IPS DF 4.7 (cell line): ENCODE measurements around the gene RAI14.
A peak's percentile ranks its signal among the peaks of the same experiment; 100 is the strongest.
"Not testable (repeated sequence)": the region's sequence is repeated elsewhere in the genome, so short reads cannot be mapped to it uniquely, and the experiment has no call there.

ENCODE experiments used
- DNase-seq: peaks from one replicate; pipeline ENCODE4 v3.0.0-alpha.2; 2013; ENCODE audit warnings: low spot score; ENCODE audit errors: extremely low read depth

RAI14 gene

DNA sequence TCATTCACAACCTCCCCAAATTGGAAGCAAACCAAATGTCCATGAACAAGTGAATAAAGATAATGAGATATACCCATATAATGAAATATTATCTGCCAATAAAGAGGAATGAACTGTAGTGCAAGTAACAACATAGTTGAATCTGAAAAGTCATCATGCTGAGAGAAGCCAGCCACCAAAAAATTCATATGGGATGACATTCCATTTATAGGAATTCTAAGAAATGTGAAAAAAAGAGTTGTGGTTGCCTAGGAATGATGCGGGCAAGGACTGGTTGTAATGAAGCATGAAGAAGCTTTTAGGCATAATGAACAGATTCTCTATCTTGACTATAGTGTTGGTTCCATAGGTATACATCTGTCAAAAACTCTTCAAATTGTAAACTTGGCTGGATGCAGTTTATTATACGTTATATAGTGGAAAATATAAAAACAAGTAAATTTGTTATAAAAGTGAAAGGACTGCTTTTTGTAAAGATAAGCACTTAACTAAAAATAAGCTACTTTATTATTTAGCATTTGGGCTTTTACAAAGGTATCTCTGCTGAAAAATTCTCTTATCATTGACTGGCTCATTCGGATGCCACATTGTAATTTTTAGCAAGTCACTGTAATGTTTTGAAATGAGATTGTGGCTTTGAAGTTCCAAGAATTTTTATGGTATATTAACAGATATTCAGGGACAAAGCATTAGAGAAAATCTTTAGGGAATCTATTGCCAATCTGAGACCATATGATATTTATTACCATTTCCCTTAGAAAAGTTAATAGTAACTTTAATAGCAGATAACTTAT lies 161.6 kb downstream of the RAI14 start:
- no peak for DNase-seq

DNA sequence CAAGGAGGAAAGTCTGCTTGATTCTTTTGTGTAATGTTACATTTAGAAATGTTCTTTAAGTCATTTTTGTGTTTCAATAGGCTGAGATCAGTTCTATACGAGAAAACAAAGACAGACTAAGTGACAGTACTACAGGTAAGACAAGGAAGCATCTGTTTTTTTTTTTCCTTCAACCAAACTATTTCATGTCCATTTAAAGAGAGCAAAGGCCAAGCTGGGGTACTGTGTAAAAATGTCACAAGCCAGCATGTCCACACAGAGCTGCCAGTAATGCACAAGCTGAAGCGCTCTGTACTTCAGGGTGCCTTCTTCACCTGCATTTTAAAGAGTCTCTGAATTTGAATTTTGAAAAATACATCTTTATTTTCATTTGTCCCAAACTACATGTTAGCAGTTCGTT lies 162.6 kb downstream of the RAI14 start:
- DNase-seq, result no peak

DNA sequence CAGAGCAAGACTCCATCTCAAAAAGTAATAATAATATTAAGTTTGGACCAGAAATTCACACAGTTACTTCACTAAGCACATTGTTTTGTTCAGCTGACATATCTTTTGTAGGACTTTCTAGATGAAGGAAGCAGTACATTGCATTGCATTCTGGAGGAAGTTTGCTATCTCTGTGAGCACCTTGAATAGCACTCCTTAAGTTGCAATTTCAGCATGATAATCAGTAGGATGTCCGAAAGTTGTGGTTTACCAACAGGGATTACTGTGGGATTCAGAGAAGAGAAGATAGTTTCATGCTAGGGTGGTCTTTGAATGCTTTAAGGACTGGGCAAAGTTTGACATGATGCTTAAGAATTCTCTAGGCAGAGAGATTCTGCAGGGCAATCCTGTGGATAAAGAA lies 164.5 kb downstream of the RAI14 start:
- no peak for DNase-seq

DNA sequence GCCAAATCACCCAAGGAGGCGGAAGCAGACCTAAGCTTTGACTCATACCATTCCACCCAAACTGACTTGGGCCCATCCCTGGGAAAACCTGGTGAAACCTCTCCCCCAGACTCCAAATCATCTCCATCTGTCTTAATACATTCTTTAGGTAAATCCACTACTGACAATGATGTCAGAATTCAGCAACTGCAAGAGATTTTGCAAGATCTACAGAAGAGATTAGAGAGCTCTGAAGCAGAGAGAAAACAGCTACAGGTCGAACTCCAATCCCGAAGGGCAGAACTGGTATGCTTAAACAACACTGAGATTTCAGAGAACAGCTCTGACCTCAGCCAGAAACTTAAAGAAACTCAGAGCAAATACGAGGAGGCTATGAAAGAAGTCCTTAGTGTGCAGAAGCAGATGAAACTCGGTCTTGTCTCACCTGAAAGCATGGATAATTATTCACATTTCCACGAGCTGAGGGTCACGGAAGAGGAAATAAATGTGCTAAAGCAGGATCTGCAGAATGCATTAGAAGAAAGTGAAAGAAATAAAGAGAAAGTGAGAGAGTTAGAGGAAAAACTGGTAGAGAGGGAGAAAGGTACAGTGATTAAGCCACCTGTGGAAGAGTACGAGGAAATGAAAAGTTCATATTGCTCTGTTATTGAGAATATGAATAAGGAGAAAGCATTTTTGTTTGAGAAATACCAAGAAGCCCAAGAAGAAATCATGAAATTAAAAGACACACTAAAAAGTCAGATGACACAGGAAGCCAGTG lies 167.0 kb downstream of the RAI14 start:
- no peak for DNase-seq

DNA sequence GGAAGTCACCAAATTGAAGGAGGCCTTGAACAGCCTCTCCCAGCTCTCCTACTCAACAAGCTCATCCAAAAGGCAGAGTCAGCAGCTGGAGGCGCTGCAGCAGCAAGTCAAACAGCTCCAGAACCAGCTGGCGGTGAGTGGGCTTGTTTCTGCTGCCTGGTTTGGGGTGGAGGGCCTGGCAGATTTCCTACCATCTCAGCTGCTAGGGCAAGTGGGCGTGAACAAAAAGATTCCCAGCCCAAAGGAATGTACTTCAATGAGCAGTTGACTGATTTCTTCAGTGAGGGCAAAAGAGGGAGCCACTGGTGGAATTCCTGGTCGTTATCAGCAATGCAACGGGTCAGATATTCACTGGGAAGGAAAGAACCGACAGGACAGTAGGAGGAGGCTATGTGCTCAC lies 170.2 kb downstream of the RAI14 start:
- no peak for DNase-seq

DNA sequence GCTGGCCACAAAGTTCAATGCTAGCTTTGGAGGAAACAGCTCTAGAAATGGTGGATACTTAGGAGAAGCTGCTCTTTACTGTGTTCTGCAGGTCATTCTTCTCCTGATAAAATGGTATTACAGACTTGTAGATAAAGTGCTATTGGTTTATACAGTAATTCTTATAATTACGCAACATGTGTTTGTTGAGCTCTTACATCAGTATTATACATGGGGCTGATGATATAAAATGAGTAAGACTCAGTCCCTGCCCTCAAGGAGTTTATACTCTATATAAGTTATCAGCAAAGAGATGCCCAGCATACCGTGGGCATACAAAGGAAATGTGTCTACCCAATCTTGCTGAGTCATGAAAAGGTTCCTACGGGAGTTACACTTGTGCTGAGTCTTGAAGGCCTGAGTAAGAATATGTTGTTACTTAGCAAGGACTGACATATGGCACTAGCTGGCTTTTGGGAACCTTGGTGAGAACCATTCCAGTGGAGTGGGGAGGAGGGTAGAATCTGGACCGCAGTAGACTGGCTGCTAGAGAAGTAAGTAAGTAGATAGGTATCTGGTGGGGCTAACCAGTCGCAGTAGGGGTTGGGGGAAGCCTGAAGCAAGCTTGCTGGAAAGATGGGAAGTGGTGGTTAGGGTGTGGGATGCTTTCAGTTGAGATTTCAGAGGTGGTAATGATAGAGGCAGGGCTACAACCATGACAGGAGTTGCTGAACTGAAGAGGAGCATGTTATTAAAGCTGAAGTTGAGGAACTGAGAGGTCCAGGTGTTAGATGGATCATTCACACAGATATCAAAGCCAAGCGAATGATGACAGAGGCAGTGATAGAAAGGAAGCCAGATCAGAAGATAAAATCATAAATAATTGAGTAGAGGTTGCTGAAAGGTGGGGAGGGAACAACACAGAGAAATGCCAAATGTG lies 171.7 kb downstream of the RAI14 start:
- no peak for DNase-seq

DNA sequence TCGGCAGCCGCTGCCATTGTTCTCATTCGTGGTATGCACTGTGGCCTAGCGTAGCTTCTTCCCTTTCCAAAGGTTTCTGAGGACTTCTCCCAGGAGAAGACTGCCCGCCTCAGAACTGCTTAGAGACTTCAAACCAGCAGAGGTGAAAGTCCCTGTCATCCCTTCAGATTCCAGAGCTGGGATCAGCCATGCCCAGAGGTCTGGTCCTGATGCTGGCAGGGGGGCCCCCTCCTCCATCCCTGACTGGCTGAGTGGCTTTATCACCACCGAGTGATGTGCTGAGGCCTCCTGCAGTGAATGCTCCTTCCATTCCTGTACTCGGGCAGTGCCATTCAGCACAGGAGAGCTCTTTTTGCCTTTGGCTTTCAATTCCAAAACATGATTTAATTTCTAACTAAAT lies 174.7 kb downstream of the RAI14 start:
- DNase-seq, result not testable (repeated sequence)

DNA sequence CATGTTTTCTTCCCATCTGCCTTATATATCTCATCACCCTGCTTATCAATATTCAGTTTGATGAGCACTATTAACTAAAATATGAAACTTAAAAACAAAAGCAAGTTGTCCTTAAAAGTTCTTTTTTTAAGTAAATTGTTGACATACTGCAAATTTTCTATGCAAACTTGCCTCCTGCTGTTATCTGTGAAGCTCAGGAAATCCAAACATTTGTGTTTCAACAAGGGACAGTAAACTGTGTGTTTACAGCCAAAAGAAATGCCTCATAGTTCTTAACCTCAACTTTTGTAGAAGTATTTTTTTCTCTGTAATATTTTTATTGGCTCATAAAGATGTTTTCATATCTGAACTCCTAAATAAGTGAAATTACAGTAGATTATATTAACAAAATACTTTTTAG lies 175.2 kb downstream of the RAI14 start:
- DNase-seq, result no peak

DNA sequence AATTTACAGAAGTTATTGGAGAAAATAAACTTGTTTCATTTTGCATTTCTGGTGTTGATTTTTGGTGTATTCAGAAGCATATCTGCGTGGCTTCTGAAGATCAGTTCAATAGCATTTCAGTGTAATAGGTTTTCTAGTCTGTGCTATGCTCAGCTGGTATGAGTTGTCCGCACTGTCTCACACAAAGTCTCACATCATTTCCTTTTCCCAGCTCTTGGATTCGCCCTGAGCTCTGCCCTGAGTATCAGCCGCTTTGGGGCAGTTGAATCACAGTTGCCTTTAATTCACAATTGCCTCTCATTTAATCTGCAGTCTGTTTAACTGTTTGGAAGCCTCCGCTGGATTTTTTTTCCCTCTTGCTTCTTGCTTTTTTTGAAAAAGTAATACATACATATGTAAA lies 176.4 kb downstream of the RAI14 start:
- no peak for DNase-seq

DNA sequence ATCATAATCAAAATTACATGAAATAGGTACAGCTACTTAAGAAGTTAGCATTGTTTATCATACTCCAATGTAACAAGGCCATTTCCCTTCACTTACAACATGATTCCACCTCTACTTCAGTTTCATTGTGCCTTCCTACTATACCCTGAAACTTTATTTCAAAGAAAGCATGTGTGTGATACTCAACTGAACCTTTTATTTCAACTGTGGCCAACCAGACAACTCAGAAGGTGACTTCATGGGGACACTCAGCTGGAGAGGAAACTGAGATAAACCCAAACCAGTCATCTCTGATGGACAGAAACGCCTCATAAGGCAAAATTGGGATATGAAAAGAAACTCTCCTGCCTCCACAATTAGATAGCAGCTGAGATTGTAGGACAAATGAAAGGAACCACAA lies 177.0 kb downstream of the RAI14 start:
- no peak for DNase-seq

DNA sequence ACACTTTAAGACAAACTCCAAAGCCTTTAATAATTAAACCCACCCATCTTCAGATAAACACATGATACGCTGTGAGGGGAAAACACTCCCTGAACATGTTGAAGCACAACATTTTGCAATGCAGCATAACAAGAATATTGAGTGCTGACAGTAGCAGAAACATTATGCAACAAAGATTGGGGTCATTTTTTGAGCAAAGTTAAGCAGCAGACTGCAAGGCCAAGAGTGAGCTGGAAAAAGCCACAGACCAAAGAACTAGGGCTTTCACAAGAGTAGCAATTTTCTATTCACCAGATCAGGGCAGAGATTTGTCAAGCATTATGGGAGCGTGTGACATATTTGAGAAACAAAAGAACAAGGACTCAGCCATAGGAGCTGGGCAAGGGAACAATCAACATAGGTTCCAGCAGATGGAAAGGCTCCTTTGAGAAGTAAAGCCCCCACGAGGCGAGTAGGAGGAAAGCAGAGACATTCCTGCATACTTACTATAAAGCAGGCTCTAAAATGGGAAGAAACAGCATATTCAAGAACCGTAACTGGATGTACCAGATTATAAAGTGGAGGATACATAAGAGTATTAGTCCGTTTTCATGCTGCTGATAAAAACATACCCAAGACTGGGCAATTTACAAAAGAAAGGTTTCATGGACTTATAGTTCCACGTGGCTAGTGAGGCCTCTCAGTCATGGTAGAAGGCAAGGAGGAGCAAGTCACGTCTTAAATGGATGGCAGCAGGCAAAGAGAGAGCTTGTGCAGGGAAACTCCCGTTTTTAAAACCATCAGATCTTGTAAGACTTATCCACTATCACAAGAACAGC lies 178.1 kb downstream of the RAI14 start:
- DNase-seq, result no peak

DNA sequence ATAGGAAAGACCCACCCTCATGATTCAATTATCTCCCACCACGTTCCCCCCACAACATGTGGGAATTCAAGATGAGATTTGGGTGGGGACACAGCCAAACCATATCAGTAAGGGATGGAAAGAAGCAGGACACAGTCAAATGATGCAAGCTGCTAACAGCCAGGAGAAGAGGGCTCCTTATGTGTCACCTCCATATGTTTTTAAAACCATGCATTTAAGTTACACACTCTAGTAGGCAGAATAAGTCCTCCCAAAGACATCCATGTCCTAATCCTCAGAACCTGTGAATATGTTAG lies 178.6 kb downstream of the RAI14 start:
- DNase-seq, result no peak

DNA sequence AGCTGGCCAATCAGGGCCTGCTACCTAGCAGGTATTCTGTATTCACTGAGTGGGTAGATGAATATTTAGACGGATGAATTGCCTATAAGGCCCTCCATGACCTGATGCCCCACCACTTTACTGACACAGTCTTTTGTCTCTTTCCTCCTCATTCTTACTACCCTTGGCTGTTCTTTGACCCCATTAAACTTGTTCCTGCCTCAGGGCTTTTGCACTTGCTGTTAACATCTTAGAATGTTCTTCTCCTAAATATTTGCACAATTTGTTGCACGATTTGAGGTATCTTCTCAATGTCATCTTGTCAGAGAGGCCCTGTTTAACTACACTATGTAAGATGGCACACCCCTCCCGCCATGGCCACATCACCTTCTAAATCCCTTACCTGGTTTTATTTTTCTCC lies 179.5 kb downstream of the RAI14 start:
- DNase-seq, result no peak

DNA sequence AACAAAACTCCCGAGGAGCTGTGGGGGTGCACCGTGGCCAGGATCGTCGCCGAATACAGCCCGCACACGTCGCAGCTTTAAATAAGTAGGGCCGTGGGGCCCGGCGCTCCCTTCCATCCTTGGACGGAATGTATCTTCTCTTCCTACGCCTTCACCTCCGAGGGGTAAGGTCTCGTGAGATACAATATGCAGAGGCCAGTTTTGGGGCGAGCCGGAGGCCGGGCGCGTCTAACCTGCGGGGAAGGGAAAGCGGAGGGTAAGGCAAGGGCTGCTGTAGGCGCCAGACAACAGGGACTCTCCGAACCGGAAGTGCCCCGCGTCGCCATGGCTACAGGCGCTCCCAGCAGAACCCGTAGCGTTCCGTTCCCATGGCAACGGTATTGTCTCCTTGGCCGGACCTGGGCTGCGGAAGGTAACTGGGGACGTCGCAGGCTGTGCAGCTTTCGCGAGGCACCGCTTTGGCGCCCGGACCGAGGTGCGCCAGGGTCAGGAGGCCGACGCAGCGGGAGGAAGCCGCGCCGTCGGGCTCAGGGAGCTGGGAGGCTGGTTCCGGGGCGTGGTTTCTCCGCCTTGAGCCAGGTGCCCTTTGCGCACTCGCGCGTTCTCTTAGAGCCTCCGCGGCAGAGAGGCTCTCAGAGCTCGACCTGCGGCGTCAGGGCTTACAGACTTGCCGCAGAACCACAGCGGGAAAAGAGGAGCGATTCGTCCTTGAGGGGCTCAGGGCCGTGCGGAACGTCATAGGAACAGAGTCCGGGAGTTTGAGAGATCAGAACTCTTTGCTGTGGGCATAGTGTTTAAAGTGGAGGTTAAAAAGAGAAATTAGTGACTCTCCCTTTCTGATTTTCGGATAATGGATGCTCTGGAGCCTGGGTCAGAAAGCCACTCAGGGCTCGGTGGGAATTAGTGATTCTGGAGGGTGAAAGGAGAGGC lies 182.9 kb downstream of the RAI14 start, which contains the start of gene TTC23L:
TTC23L (plus strand) TSS at position 380 of the 930 bp plus-strand sequence. CDS start 1,508 bp downstream, outside the sequence.
- peak; percentile 92 for DNase-seq

DNA sequence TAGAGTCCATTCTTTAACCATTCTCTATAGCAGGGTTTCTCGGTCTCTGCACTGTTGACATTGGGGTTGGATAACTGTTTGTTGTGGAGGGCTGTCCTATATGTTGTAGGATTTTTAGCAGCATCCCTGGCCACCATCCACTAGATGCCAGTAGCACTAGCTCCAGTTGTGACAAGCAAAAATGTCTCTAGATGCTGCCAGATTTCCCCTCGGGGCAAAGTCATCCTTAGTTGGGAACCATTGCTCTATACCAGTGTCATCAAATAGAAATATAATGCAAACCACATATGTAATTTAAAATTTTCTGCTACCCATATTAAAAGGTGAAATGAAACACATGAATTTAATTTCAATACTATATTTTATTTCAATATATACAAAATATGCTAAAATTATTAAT lies 185.7 kb downstream of the RAI14 start:
- no peak for DNase-seq

DNA sequence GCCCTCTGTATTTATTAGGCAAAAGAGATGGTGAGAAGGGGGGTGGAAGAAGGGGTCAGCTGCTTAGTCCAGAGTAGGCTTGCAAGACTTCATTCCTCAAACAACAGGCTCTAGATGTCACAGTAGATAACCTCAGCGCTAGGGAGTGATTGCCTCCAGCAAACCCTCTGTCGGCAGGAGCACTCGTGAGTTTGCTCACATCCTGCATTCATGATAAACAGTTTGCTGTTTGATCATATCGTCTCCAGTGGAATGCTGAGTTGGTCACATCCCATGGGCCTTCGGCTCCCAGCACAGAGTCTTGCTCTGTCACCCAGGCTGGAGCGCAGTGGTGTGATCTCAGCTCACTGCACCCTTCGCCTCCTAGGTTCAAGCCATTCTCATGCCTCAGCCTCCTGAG lies 186.4 kb downstream of the RAI14 start:
- DNase-seq, result no peak

DNA sequence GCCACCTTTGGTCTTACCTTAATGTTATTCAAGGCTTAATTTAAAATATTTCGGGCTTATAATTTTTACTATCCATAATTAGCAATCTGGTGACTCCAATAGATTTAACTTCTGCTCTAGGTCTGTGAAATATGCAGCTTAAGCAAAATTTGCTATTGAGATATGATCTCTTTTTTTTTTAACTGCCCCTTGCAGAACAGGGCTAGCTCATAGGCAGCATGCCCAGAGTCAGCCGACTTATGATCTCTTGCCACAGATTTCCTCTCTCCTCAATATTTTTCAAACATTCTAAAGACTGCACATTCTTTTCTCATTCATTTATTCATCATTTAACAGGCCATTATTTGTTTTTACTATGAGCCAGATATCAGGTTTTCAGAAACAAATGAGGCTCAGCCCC lies 187.4 kb downstream of the RAI14 start:
- DNase-seq, result no peak

DNA sequence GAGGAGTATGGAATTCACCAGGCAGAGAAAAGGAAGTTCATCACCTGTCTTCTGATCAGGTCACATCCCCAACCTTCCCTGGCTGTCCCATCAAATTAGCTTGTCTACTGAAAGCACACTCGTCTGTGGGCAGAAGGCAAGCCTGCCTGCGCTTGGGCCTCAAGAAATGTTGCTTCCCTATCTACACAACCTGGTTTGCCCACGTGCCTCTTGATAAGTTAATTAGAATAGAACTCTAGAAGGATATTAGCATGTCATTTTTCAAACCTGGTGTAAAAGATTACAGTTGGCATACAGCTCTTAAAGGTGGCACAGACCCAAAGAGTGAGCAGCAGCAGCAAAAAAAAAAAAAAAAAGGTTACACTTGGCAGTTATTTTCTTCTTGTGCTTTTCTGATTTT lies 188.0 kb downstream of the RAI14 start:
- DNase-seq, result no peak

DNA sequence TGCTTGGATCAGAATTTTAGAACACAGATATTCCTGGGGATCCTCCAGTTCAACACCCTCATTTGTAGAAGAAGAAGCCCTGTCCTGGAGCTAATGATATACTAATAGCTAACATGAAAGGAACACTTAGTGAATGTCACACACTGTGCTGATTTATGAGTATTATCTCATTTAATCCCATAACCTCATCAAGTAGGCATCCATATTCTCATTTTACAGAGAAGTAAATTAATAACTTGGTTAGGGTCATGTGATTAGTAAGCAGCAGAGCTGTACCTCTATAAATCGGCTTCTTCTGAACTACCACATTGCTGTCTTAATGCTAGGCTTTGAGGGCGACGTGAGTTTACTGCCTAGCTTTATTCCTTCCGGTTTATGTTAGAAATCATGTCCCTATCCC lies 188.9 kb downstream of the RAI14 start:
- no peak for DNase-seq

DNA sequence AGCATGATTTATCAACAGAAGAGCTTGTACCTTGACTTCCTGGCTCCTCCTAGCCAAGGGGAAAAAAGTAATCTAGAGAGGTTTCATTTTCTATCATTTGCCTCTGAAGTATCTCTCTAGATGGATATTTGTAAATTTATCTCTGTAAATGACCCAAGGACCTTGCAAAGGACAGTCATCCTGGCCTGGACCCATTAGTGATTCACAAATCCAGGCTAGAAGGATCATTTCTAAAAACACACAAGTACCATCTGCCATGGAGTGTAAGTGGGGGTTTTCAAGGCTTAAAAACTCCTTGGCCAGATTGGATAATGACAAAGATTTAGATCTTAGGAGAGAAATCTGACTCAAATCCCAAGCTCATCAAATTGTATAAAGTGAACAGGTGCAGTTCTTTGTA lies 190.9 kb downstream of the RAI14 start:
- DNase-seq, result no peak
